HCT116 (cell line): ENCODE results near the gene GDPD3.

Source experiments
- CTCF ChIP-seq, 3 experiments: fragments of 200-600 bp in 1 of 3; sonication (generic) in 1 of 3; IDR thresholded peaks in 2 of 3; conservative IDR thresholded peaks in 1 of 3; 2 replicates each; pipeline ENCODE4 v1.5.1; 2012 to 2017; ENCODE audit warnings: low read depth in 2 of 3, low read length in 2 of 3, antibody characterized with exemption in 1 of 3, borderline replicate concordance in 1 of 3, control low read depth in 1 of 3, mild to moderate bottlenecking in 1 of 3, mixed read lengths in 1 of 3, mixed run types in 1 of 3, moderate library complexity in 1 of 3; ENCODE audit not compliant: insufficient read depth in 1 of 3
- POLR2A ChIP-seq: IDR thresholded peaks from 2 replicates; pipeline ENCODE4 v1.7.0; 2011; ENCODE audit warnings: borderline replicate concordance; ENCODE audit not compliant: insufficient read depth, insufficient read length; ENCODE audit errors: extremely low read depth
- SIN3A ChIP-seq: IDR thresholded peaks from 2 replicates; pipeline ENCODE4 v1.6.1; 2012; ENCODE audit warnings: low read depth
- YY1 ChIP-seq: IDR thresholded peaks from 2 replicates; pipeline ENCODE4 v1.6.1; 2011; ENCODE audit warnings: low read length, low read depth, moderate library complexity, mild to moderate bottlenecking; ENCODE audit not compliant: insufficient replicate concordance; ENCODE audit errors: extremely low read depth

GRCh38 chr16:30149250-30149930, 36.1 kb upstream of the GDPD3 start:
- TF ChIP-seq CTCF (IDR thresholded peaks at IDR 0.05 in 2 of 3, conservative IDR thresholded peaks at IDR 0.05 in 1 of 3; ENCODE audit: borderline replicate concordance in 1 of 3, insufficient read depth in 1 of 3, low read depth in 2 of 3, low read length in 2 of 3) (no peak), POLR2A (no peak), SIN3A (no peak), YY1 (no peak)
